SK-N-MC (cell line): Measurements from ENCODE around the gene SLC12A8.

Source experiments
- EZH2 ChIP-seq: fragments of 200-600 bp; sonication (generic); IDR thresholded peaks from one replicate; pipeline ENCODE4 v1.6.1; 2017; ENCODE audit warnings: antibody characterized with exemption
- FOXP2 ChIP-seq: optimal IDR thresholded peaks from 2 replicates; pipeline ENCODE3; 2011; ENCODE audit warnings: mild to moderate bottlenecking, moderate library complexity; ENCODE audit not compliant: insufficient read depth; ENCODE audit errors: extremely low read length, control extremely low read depth
- POLR2AphosphoS5 ChIP-seq: IDR thresholded peaks from 2 replicates; pipeline ENCODE4 v1.6.1; 2012; ENCODE audit warnings: mild to moderate bottlenecking, low read depth, low read length, borderline replicate concordance

DNA sequence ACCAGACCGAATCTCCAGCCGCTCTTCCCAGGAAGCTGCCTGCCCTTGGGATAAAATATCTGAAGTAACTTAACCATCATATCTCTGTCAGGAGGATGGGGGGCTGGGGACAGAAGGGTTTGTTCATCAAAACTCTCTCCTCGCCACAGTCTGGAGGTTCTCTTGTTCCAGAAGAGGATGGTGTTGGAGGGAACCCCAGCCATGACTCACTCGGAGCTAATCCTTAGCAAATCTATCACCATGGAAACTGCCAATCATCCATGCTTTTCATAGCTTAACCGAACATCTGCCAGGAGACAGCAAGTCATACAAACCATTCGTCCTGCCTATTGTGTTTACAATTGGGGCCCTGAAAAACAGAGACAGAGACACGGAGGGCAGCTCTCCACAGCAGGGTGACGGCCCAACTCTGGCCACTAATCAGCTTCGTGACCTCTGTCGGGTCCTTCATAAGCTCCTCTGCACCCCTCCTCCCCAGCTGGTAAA lies 83.0 kb downstream of the SLC12A8 start:
- no peak for TF ChIP-seq EZH2
- TF ChIP-seq FOXP2, result no peak
- TF ChIP-seq POLR2AphosphoS5, result no peak
